Liver (tissue), 9 donors: ENCODE results near the gene MTERF4. TPM values are rescaled to one million over a fixed set of nuclear protein-coding genes. Genes with fewer than 3 reads are reported as not detected.

Experiments used
- DNase-seq: peaks from one replicate; pipeline ENCODE4 v3.0.0-alpha.2; 2017; ENCODE audit warnings: low spot score
- H3K27ac ChIP-seq, 2 donors: one replicate each; pipeline ENCODE4 v1.7.0; 2013; ENCODE audit warnings: inconsistent platforms in 2 of 2, low read length in 2 of 2, control low read depth in 1 of 2, low read depth in 1 of 2, mild to moderate bottlenecking in 1 of 2
- H3K27me3 ChIP-seq, 4 donors: one replicate each; pipeline versions ENCODE4 v1.6.1 to v1.7.0; 2013; ENCODE audit warnings: low read length in 3 of 4, inconsistent platforms in 1 of 4, mild to moderate bottlenecking in 1 of 4, moderate library complexity in 1 of 4; ENCODE audit not compliant: control insufficient read depth in 4 of 4, insufficient read depth in 4 of 4
- H3K36me3 ChIP-seq, 4 donors: one replicate each; pipeline versions ENCODE4 v1.6.1 to v1.7.0; 2013; ENCODE audit warnings: low read length in 3 of 4, mild to moderate bottlenecking in 3 of 4, low read depth in 1 of 4, moderate library complexity in 1 of 4; ENCODE audit not compliant: control insufficient read depth in 4 of 4, insufficient read depth in 3 of 4
- H3K4me1 ChIP-seq, 4 donors: one replicate each; pipeline versions ENCODE4 v1.6.1 to v1.7.0; 2013; ENCODE audit warnings: low read length in 3 of 4, mild to moderate bottlenecking in 3 of 4, moderate library complexity in 1 of 4; ENCODE audit not compliant: control insufficient read depth in 4 of 4, insufficient read depth in 4 of 4
- H3K4me3 ChIP-seq, 3 donors: one replicate each; pipeline versions ENCODE4 v1.6.1 to v1.7.0; 2013; ENCODE audit warnings: low read length in 3 of 3, control low read depth in 1 of 3, low read depth in 1 of 3, mild to moderate bottlenecking in 1 of 3
- H3K9ac ChIP-seq, 2 donors: one replicate each; pipeline ENCODE4 v1.7.0; 2013; ENCODE audit warnings: low read length in 2 of 2, mild to moderate bottlenecking in 2 of 2, moderate library complexity in 2 of 2, control low read depth in 1 of 2, low read depth in 1 of 2
- H3K9me3 ChIP-seq, 4 donors: one replicate each; pipeline versions ENCODE4 v1.6.1 to v1.7.0; 2013; ENCODE audit warnings: low read length in 3 of 4; ENCODE audit not compliant: control insufficient read depth in 4 of 4
- EGR1 ChIP-seq, 2 donors: IDR thresholded peaks; 2 replicates each; pipeline ENCODE4 v1.6.1; 2016 to 2018; ENCODE audit warnings: antibody characterized with exemption in 2 of 2, low read depth in 2 of 2
- FOXA1 ChIP-seq: IDR thresholded peaks from 2 replicates; pipeline ENCODE4 v1.6.1; 2016; ENCODE audit warnings: antibody characterized with exemption
- HNF4A ChIP-seq, 2 donors: conservative IDR thresholded peaks; 2 replicates each; pipeline ENCODE4 v1.6.1; 2016; ENCODE audit warnings: antibody characterized with exemption in 2 of 2, mild to moderate bottlenecking in 2 of 2
- HNF4G ChIP-seq: IDR thresholded peaks from 2 replicates; pipeline ENCODE4 v1.6.1; 2016; ENCODE audit warnings: antibody characterized with exemption
- JUND ChIP-seq, 2 donors: IDR thresholded peaks; 2 replicates each; pipeline ENCODE4 v1.6.1; 2016; ENCODE audit warnings: antibody characterized with exemption in 2 of 2
- NR2F2 ChIP-seq: IDR thresholded peaks from 2 replicates; pipeline ENCODE4 v1.6.1; 2016; ENCODE audit warnings: antibody characterized with exemption
- RAD21 ChIP-seq, 2 donors: IDR thresholded peaks; 2 replicates each; pipeline ENCODE4 v1.6.1; 2016; ENCODE audit warnings: antibody characterized with exemption in 2 of 2, mild to moderate bottlenecking in 2 of 2
- SP1 ChIP-seq: IDR thresholded peaks from 2 replicates; pipeline ENCODE4 v1.6.1; 2018; ENCODE audit warnings: antibody characterized with exemption, mild to moderate bottlenecking
- TAF1 ChIP-seq: conservative IDR thresholded peaks from 2 replicates; pipeline ENCODE4 v1.6.1; 2016; ENCODE audit warnings: antibody characterized with exemption, mild to moderate bottlenecking
- WGBS: extraction: QIAGEN DNeasy Blood & Tissue Kit; methylation state at CpG from one replicate; pipeline ENCODE4 v1.1.7; 2013; 5-methylcytosine and 5-hydroxymethylcytosine counted together
- polyA plus RNA-seq, 2 donors: library from polyadenylated mRNA; stranded (reverse) in 1 of 2; unstranded in 1 of 2; fragments of 200-250 nt in 1 of 2; fragments of >200 nt in 1 of 2; fragmentation: Nextera tagmentation in 1 of 2; extraction: Ambion mirVana in 1 of 2; gene quantifications; one replicate each; pipeline versions ENCODE4 v1.2.1 to v1.2.3, GENCODE V29; 2013 to 2015
- total RNA-seq, 2 donors: library from RNA; depleted of rRNA; stranded (reverse); fragments of >200 nt; gene quantifications; one replicate each; pipeline ENCODE4 v1.2.3, GENCODE V29; 2014
- TF ChIP-seq, protein P1 (sequence below): IDR thresholded peaks from 2 replicates; pipeline ENCODE4 v1.6.1; 2016; ENCODE audit warnings: antibody characterized with exemption
- TF ChIP-seq, protein P2 (sequence below): IDR thresholded peaks from 2 replicates; pipeline ENCODE4 v1.6.1; 2016; ENCODE audit warnings: antibody characterized with exemption
- TF ChIP-seq, protein P3 (sequence below): IDR thresholded peaks from 2 replicates; pipeline ENCODE4 v1.6.1; 2016; ENCODE audit warnings: antibody characterized with exemption
- TF ChIP-seq, protein P4 (sequence below): fragments of 150-350 bp; IDR thresholded peaks from 2 replicates; pipeline ENCODE4 v1.5.1; 2017; ENCODE audit warnings: improper control_type of control experiment, low read depth, low read length; ENCODE audit not compliant: missing input control
- TF ChIP-seq, protein P5 (sequence below): IDR thresholded peaks from 2 replicates; pipeline ENCODE4 v1.6.1; 2016; ENCODE audit warnings: antibody characterized with exemption, mild to moderate bottlenecking
- donor health status: healthy.
- donor health status: healthy.
- donor health status: healthy.
- donor health status: healthy.
- donor health status: healthy.

The MTERF4 gene
- total and polyA plus RNA-seq, 4 donors, result 13.3 to 36.7 (median 20.3) TPM

DNA sequence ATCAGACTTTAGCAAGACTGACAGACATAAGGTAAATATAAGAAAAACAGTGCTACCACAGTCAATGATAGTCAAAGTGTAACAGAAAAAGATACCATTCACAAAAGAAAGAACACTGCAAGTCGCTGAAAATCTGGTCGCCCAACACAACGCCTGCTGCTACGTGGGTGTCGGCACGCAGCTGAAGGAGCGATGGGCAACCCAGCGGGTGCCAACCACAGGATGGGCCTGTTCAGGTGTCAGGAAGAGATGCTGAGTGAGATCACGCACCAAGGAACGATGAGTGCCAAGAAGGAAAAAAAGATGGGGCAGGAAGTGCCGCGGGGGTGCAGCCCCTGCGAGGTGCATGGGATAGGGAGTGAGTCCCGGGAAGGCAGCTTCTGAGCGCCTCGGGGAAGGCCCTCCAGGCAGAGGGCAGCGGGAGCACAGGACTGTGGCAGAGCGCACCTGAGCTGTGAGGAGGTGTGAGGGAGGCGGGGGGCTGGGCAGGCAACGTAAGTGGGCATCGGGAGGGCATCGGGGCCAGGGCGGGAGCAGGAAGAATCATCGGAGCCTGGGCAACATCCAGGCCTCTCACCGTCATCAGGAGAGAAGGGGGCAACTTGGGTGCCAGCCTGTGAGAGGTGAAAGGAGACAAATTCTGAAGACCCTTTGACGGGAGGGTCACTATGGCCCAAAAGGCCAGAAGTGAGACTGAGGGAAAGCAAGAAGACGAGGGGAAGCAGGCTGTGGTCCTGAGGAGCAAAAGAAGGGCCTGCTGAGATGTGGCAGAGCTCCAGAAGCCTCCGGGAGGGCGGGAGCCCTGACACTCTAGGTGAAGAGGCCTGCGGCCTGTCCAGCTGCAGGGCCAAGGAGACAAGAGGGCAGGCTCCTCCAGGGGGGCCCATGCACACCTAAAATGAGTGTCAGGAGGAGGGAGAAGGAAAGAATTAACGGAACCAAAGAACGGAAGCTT, 14.8 kb upstream of the MTERF4 start:
- TF ChIP-seq, protein P1, sequence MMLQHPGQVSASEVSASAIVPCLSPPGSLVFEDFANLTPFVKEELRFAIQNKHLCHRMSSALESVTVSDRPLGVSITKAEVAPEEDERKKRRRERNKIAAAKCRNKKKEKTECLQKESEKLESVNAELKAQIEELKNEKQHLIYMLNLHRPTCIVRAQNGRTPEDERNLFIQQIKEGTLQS, result no peak
- TF ChIP-seq FOXA1 (no peak), SP1 (no peak), EGR1 (IDR thresholded peaks at IDR 0.05; ENCODE audit: low read depth in 2 of 2) (no peak), HNF4G (no peak), RAD21 (IDR thresholded peaks at IDR 0.05) (no peak), JUND (IDR thresholded peaks at IDR 0.05) (no peak)
- TF ChIP-seq, protein P2, sequence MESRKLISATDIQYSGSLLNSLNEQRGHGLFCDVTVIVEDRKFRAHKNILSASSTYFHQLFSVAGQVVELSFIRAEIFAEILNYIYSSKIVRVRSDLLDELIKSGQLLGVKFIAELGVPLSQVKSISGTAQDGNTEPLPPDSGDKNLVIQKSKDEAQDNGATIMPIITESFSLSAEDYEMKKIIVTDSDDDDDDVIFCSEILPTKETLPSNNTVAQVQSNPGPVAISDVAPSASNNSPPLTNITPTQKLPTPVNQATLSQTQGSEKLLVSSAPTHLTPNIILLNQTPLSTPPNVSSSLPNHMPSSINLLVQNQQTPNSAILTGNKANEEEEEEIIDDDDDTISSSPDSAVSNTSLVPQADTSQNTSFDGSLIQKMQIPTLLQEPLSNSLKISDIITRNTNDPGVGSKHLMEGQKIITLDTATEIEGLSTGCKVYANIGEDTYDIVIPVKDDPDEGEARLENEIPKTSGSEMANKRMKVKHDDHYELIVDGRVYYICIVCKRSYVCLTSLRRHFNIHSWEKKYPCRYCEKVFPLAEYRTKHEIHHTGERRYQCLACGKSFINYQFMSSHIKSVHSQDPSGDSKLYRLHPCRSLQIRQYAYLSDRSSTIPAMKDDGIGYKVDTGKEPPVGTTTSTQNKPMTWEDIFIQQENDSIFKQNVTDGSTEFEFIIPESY, result no peak
- TF ChIP-seq, protein P3, sequence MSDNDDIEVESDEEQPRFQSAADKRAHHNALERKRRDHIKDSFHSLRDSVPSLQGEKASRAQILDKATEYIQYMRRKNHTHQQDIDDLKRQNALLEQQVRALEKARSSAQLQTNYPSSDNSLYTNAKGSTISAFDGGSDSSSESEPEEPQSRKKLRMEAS, result no peak
- TF ChIP-seq, protein P4, sequence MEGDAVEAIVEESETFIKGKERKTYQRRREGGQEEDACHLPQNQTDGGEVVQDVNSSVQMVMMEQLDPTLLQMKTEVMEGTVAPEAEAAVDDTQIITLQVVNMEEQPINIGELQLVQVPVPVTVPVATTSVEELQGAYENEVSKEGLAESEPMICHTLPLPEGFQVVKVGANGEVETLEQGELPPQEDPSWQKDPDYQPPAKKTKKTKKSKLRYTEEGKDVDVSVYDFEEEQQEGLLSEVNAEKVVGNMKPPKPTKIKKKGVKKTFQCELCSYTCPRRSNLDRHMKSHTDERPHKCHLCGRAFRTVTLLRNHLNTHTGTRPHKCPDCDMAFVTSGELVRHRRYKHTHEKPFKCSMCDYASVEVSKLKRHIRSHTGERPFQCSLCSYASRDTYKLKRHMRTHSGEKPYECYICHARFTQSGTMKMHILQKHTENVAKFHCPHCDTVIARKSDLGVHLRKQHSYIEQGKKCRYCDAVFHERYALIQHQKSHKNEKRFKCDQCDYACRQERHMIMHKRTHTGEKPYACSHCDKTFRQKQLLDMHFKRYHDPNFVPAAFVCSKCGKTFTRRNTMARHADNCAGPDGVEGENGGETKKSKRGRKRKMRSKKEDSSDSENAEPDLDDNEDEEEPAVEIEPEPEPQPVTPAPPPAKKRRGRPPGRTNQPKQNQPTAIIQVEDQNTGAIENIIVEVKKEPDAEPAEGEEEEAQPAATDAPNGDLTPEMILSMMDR, result no peak
- H3K27me3 ChIP-seq, result no peaks in the 10 kb centered on the region
- H3K9me3 ChIP-seq, result no peaks in the 10 kb centered on the region
- H3K4me3 ChIP-seq, result no peak overlapping the region
- WGBS, result 96% methylated on average over 32 of the region's 32 CpGs
- DNase-seq, result no peak
- no peaks in the 10 kb centered on the region for H3K4me1 ChIP-seq
- H3K27ac ChIP-seq, result no peak overlapping the region
- H3K36me3 ChIP-seq, result peaks cover 0 to 3% (median 0%) of the 10 kb centered on the region in 4 donors
- H3K9ac ChIP-seq, result no peak overlapping the region

DNA sequence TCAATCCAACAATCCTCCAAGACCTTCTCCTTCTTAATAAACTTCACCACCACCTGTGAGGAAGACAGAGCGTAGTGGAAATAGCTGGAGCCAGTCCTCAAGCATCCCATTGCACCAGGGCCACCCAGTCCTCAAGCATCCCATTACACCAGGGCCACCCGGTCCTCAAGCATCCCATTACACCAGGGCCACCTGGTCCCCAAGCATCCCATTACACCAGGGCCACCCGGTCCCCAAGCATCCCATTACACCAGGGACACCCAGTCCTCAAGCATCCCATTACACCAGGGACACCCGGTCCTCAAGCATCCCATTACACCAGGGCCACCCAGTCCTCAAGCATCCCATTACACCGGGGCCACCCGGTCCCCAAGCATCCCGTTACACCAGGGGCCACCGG, 13.3 kb upstream of the MTERF4 start:
- no peak overlapping the region for H3K4me3 ChIP-seq
- H3K4me1 ChIP-seq, result no peaks in the 10 kb centered on the region
- H3K9ac ChIP-seq, result no peak overlapping the region
- no peak overlapping the region for H3K27ac ChIP-seq
- no peak for DNase-seq
- no peaks in the 10 kb centered on the region for H3K9me3 ChIP-seq
- H3K36me3 ChIP-seq, result peaks cover 0 to 3% (median 0%) of the 10 kb centered on the region in 4 donors
- WGBS, result 97% methylated on average over 8 of the region's 8 CpGs
- no peak for TF ChIP-seq SP1
- no peak for TF ChIP-seq HNF4A (conservative IDR thresholded peaks at IDR 0.05)
- no peak for TF ChIP-seq TAF1
- TF ChIP-seq JUND (IDR thresholded peaks at IDR 0.05), result no peak
- H3K27me3 ChIP-seq, result no peaks in the 10 kb centered on the region

DNA sequence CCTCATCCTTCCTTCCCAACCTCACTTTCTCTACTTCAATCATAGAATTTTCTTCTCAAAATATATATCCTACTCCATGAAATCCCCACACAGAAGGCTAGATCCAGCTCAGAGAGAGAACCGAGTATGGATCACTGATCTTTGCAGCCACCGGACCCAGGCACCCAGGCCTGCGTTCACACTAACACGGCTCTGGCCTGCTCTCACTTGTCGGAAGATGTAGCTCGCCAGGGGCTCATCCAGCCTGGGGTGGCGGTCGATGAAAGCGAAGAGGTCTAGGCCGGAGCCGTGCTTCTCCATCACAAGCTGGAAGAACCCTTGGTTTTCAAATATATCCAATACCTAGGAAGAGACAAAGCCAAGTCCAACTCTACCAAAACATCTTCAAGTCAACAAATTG, 12.7 kb upstream of the MTERF4 start:
- no peak overlapping the region for H3K9ac ChIP-seq
- H3K4me3 ChIP-seq, result no peak overlapping the region
- peaks cover 0 to 3% (median 0%) of the 10 kb centered on the region in 4 donors for H3K36me3 ChIP-seq
- 97% methylated on average over 11 of the region's 11 CpGs for WGBS
- no peak for DNase-seq
- no peaks in the 10 kb centered on the region for H3K4me1 ChIP-seq
- H3K27me3 ChIP-seq, result no peaks in the 10 kb centered on the region
- no peak overlapping the region for H3K27ac ChIP-seq
- H3K9me3 ChIP-seq, result no peaks in the 10 kb centered on the region
- no peak for TF ChIP-seq HNF4G
- TF ChIP-seq, protein P5, sequence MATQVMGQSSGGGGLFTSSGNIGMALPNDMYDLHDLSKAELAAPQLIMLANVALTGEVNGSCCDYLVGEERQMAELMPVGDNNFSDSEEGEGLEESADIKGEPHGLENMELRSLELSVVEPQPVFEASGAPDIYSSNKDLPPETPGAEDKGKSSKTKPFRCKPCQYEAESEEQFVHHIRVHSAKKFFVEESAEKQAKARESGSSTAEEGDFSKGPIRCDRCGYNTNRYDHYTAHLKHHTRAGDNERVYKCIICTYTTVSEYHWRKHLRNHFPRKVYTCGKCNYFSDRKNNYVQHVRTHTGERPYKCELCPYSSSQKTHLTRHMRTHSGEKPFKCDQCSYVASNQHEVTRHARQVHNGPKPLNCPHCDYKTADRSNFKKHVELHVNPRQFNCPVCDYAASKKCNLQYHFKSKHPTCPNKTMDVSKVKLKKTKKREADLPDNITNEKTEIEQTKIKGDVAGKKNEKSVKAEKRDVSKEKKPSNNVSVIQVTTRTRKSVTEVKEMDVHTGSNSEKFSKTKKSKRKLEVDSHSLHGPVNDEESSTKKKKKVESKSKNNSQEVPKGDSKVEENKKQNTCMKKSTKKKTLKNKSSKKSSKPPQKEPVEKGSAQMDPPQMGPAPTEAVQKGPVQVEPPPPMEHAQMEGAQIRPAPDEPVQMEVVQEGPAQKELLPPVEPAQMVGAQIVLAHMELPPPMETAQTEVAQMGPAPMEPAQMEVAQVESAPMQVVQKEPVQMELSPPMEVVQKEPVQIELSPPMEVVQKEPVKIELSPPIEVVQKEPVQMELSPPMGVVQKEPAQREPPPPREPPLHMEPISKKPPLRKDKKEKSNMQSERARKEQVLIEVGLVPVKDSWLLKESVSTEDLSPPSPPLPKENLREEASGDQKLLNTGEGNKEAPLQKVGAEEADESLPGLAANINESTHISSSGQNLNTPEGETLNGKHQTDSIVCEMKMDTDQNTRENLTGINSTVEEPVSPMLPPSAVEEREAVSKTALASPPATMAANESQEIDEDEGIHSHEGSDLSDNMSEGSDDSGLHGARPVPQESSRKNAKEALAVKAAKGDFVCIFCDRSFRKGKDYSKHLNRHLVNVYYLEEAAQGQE, result no peak
- TF ChIP-seq, protein P4, result no peak
- no peak for TF ChIP-seq NR2F2
- no peak for TF ChIP-seq SP1
- no peak for TF ChIP-seq TAF1
